Measurements from ENCODE around the gene KDM4B.

The KDM4B gene

GRCh38 chr19:5178841-5179240 is 209.9 kb downstream of the KDM4B start:
- no peak for TF ChIP-seq CTCF (IDR thresholded peaks at IDR 0.05; ENCODE audit: low read depth, low read length)
- H3K4me3 ChIP-seq (ENCODE audit: low read depth, low read length) = no peak overlapping the region

GRCh38 chr19:5179256-5179655 is 210.3 kb downstream of the KDM4B start:
- TF ChIP-seq CTCF (IDR thresholded peaks at IDR 0.05; ENCODE audit: low read depth, low read length) = no peak

DNA sequence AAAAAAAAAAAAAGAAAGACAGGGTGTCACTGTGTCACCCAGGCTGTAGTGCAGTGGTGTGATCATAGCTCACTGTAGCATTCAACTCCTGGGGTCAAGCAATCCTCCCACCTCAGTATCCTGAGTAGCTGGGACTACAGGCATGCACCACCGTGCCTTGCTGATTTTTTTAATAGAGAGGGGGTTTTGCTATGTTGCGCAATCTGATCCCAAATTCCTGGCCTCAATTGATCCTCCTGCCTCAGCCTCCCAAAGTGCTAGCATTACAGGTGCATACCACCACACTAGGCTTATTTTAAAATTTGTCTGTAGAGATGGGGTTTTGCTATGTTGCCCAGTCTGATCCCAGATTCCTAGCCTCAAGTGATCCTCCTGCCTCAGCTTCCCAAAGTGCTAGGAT is 212.4 kb downstream of the KDM4B start:
- no peak overlapping the region for H3K4me3 ChIP-seq (ENCODE audit: low read depth, low read length)
- no peak for TF ChIP-seq CTCF (IDR thresholded peaks at IDR 0.05; ENCODE audit: low read depth, low read length)

More at GRCh38 chr19:5179256-5179655, 210.3 kb downstream of the KDM4B start:
- H3K4me3 ChIP-seq (ENCODE audit: low read depth, low read length) = no peak overlapping the region

DNA sequence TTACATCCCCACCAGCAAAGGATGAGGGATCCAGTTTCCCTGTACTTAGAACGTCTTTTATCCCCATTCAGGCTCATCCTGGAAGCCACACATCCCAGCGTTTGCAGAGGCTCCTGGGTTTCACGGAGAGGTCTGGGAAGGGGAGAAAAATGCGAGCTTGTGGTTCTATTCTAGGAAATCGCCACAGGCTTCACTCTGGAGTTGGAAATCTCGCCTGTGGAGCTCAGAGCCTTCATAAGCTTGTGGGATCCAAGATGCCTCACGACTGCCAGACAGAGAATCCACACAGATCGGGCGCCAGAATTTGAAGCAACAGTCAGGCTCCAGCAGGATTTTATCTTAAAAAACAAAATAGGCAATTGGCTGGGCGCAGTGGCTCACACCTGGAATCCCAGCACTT is 213.8 kb downstream of the KDM4B start:
- TF ChIP-seq CTCF (IDR thresholded peaks at IDR 0.05; ENCODE audit: low read depth, low read length) = no peak

GRCh38 chr19:5183616-5184015 is 214.7 kb downstream of the KDM4B start:
- no peak overlapping the region for H3K4me3 ChIP-seq (ENCODE audit: low read depth, low read length)
- no peak for TF ChIP-seq CTCF (IDR thresholded peaks at IDR 0.05; ENCODE audit: low read depth, low read length)

More for the DNA sequence above, 213.8 kb downstream of the KDM4B start:
- H3K4me3 ChIP-seq (ENCODE audit: low read depth, low read length) = no peak overlapping the region

- no peak for TF ChIP-seq CTCF (IDR thresholded peaks at IDR 0.05; ENCODE audit: low read depth, low read length)
- H3K4me3 ChIP-seq (ENCODE audit: low read depth, low read length) = no peak overlapping the region
Measured at GRCh38 chr19:5184930-5185329, 216.0 kb downstream of the KDM4B start.

- TF ChIP-seq CTCF (IDR thresholded peaks at IDR 0.05; ENCODE audit: low read depth, low read length) = no peak
Measured at GRCh38 chr19:5186293-5187050, 217.6 kb downstream of the KDM4B start.

More at GRCh38 chr19:5186293-5187050, 217.6 kb downstream of the KDM4B start:
- no peak overlapping the region for H3K4me3 ChIP-seq (ENCODE audit: low read depth, low read length)

Measured in WI38 (cell line).